T-helper 22 cell (primary cell): ENCODE measurements around the gene PPP1R12B.
"Not testable (repeated sequence)": the region's sequence is repeated elsewhere in the genome, so short reads cannot be mapped to it uniquely, and the experiment has no call there.

Experiments used
- DNase-seq: peaks from one replicate; pipeline ENCODE4 v3.0.0-alpha.2; 2020; ENCODE audit warnings: low read depth

PPP1R12B gene

DNA sequence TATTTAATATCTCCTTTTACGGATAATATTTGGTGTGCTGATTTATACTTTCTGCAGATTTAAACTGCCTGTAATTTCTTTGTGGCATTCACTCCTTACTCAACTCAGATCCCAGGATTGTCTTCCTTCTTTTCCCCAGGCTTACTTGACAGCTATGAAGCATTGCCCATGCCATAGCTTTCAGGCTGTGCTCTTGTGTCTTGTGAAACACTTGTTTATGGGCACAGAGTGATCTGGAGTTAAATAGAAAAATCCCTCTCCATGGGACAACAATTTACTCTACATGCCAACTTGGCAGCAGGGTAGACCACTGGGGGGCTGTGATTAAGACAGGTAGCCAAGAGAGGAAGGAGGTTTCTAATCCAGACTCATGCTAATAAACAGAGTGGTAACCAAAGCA, 57.4 kb downstream of the PPP1R12B start:
- DNase-seq = no peak

DNA sequence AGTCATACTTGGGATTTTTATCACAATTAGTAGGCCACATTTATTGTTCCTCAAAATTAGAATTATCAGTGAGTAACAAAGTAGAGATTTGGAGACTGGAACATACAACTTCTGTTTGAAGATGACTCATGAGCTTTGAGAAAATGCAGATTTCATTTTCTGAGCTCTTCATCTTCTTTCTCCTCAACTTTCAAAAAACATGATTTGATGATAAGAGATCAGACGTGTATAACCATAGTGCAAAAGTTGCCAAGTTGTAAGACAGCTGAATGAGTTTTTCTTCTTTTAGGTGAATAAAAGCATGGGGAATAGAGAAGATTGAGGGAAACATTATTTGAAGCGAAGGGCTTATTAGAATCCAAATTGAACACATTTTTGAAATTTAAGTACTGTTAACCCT, 58.4 kb downstream of the PPP1R12B start:
- not testable (repeated sequence) for DNase-seq

DNA sequence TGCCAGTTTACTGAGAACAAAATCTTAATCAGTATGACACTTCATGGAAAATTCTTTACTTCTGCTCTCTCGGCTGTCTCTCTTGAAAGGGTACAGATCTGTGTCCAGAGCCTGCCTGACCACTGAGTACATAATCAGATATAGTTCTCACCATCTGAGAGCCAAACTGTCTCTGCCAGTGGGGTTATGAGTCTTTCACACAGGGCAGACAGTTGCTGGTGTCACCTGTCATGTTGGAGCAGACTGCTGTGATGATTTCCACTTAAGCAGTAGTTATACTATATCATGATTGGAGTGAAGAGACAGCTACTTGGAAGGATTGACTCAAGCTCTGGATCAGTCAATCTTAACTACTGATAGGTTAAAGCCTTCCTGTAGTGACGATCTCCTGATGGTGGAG, 58.9 kb downstream of the PPP1R12B start:
- DNase-seq = not testable (repeated sequence)

DNA sequence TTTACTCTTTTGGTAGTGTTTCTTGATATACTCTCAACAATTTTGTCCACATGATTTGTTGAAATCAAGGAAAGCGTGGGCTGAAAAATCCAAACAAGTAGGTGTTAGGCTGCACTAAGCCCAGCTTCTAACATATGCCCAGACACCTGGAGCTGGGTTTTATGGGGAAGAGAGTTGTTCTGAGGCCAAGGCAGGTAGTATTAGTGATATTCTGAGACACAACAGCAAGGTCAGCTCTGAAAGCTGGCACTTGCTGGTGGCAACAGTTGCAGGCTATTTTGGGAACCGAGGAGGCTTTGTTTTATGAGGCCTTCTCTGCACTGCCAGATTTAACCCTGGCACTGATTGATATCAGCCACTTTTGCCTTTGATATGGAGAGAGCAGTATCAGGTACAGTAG, 61.8 kb downstream of the PPP1R12B start:
- DNase-seq = not testable (repeated sequence)

DNA sequence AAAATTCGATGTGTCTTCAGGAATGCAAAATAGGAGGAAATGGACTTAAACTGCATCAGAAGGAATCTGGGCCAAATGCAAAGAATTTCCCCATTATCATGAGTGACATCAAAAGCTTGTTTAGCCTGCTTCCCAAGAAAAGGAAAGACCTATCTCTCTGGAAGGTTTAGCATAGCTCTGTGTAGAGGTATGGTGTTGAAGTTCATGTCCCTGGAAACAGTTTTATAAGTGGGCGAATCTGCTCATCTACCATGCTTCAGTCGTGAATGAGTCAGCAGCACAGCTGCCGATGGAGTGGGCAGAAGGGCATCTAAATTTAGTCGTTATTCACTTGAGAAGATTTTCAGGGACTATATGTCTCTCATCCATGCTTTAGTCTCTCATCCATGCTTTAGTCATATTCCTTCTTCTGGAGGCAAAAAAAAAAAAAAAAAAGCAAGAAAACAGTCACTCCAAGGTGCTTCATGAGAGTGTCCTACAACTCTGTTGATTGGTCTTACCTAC, 62.4 kb downstream of the PPP1R12B start:
- DNase-seq = not testable (repeated sequence)

DNA sequence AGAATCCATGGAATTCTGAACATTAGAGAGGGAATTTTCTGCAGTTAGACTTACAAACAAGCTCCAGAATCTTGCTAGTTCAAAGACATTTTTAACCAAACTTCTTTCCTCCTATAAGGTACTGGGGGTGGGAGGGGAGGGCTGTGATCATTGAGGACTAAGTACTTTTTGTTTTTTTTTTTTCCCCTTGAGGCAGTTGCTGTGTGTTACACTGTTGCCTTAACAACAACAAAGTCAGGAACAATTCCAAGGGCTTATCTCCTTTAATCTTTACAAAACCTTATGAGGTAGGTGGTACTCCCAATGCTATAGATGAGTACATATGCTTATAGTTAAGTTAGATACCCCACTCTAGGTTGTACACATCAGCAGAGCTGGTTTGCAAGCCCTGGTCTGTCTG, 62.9 kb downstream of the PPP1R12B start:
- DNase-seq = no peak

DNA sequence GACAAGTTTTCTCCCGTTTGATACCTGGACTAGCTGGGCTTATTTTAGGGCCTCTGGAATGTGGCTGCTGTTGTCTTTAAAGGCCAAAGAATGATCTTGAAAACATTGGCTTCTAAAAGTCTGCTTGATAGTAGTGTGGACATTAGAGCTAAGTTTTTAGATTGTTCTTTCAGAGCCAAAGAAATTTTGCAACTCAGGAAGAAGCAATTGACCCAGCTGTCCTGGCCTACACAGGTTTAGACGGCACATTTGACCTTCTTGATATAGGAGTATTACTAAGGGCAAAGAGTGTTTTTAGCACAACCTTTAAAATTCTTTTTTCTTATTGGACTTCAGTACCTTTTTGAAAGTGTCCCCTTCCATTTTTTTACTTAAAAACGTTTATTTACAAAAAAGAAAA, 63.9 kb downstream of the PPP1R12B start:
- not testable (repeated sequence) for DNase-seq

DNA sequence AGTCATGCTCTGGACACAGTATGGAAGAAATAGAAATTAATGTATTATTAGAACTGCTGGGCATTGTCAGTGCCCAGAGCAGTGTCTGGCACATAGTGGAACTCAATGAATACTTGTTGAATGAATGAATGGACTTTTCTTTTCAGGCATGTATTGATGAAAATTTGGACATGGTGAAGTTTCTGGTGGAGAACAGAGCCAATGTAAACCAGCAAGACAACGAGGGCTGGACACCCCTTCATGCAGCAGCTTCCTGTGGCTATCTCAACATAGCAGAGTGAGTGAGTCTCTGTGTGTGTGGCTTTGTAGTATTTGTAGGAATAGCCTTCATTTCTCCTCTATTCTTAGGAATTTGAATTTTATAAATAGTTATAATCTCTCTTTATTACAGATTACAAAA, 68.1 kb downstream of the PPP1R12B start:
- no peak for DNase-seq

DNA sequence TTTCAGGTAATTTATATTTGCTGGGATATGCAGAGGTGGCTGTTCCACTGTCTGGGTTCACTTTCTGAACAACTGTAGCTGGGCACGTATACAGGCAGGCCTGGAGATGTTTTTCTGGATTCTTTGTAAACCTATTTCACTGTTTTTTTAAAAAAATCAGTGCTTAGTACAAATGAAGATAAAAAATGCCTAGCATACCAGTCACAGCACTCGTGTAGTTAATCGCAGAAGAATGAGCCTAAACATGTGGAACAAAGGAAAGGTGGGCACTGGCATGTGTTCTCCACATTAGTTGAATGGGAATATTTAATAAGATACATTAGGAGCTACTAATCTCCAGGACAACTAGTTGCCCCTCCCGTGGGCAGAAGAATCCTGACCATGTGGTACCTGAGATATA, 68.6 kb downstream of the PPP1R12B start:
- DNase-seq = not testable (repeated sequence)

DNA sequence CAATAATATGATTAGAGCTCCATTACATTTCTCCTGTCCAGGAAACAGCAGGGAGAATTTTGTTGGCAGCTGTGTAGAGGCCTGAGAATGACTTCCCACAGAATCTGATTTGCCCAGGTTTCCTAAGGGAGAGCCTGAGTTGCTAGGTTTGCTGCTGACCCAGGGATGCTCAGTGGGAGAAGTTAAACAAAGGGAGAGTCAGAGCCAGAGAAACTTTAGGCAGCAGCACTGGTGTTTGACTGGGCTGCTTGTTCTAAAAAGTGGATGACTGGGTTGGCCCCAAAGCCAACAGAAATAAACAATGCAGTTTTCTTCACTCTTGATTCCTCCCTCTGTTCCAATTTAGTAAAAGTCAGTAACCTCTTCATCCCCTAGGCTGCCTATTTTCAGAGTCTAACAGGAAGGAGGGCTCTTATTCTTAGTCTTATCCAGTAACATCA, 69.3 kb downstream of the PPP1R12B start:
- not testable (repeated sequence) for DNase-seq

DNA sequence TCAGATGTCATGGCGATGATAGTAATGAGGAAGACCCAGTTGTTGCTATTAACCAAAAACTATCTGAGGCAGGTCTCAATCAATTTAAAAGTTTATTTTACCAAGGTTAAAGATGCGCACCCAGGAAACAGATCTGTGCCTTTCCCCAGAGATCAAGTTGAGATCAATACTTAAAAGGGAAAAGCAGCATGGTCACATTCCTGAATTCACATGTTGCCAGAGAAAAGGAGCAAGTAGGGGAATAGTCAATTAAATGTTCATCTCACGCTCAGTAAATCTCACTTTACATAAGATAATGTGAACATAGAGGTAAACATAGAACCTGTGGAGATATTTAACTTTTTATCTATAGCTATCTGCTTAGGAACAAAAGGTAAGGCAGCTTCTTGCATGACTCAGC, 71.2 kb downstream of the PPP1R12B start:
- DNase-seq = not testable (repeated sequence)

DNA sequence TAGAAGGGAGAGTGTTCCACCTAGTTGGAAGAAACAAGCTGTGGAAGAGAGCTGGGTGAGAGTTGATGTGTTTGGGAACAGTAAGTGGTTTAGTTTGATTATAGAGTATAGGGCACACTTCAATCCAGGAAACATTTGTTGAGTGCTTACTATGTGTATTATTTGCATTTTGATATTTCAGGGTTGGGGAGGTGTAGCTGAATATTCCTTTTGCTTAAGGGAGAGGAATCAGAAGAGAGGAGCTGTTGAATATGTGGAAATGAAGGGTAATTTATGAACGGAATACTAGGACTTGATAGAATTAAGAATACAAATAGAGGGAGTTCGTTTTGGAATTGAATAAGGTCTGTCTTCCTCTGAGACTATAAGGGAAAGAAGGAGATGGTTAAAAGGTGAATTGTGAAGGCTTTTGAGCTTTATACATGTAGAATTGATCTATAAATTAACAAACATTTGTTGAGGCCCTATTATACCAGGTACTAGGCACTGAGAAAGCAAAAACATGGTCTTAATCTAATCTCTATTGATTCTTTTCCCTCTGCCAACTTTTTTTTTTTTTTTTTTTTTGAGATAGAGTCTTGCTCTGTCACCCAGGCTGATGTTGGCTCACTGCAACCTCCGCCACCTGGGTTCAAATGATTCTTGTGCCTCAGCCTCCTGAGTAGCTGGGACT, 72.1 kb downstream of the PPP1R12B start:
- DNase-seq = not testable (repeated sequence)

DNA sequence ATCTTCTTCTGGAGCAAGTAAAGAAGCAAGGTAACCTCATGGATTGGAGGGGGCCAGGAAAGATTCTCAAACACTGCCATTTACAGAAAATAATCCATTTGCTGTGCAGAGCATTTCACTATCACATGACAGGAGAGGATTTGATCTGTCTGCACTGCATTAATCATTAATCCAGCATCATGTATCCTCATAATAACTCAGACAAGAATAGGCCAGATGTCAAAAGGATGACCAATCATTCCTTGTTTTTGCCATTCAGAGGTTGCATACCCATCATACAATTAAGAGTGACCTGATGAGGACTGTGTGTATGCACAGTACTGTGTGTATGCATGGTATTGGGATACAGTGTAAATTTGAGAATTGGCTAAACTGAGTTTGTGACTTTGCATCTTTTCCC, 74.2 kb downstream of the PPP1R12B start:
- not testable (repeated sequence) for DNase-seq

DNA sequence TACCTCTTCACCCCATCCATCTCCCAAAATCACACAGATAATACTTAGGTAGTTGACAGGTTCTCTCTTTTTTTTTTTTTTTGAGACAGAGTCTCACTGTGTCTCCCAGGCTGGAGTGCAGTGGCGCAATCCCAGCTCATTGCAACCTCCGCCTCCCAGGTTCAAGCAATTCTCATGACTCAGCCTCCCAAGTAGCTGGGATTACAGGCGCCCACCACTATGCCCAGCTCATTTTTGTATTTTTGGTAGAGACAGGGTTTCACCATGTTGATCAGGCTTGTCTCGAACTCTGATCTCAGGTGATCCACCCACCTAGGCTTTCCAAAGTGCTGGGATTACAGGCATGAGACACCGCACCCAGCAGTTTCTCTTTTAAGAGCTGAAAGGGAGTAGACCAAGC, 75.8 kb downstream of the PPP1R12B start:
- DNase-seq = not testable (repeated sequence)

DNA sequence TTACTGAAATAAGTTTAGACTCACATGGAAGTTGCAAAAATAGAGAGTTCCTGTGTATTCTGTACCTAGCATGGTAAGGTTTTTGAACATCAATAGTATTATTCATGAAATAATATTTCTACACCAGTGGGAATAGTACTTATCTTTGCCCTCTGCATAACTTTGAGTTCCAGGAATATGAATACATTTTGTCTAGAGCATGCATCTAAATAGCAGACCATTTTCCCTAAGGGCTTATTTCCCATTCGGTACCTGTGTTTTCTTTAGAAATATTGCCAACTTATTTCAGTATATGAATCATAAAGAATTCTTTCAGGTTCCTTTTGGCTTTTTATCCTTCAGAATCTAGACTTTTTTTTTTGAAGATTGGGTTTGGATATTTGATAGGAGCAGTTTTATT, 81.6 kb downstream of the PPP1R12B start:
- not testable (repeated sequence) for DNase-seq

DNA sequence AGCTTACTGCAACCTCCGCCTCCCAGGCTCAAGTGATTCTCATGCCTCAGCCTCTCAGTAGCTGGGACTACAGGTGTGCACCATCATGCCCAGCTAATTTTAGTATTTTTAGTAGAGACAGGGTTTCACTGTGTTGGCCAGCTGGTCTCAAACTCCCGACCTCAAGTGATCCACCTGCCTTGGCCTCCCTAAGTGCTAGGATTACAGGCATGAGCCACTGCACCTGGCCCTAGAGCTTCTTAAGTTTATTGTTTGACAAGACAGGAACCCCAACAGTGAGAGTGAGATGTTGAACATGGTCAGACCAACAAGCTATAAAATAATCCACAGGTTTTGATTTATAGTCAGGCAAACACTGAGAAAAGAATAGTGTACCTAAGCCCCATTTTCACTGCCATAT, 83.8 kb downstream of the PPP1R12B start:
- DNase-seq = not testable (repeated sequence)

DNA sequence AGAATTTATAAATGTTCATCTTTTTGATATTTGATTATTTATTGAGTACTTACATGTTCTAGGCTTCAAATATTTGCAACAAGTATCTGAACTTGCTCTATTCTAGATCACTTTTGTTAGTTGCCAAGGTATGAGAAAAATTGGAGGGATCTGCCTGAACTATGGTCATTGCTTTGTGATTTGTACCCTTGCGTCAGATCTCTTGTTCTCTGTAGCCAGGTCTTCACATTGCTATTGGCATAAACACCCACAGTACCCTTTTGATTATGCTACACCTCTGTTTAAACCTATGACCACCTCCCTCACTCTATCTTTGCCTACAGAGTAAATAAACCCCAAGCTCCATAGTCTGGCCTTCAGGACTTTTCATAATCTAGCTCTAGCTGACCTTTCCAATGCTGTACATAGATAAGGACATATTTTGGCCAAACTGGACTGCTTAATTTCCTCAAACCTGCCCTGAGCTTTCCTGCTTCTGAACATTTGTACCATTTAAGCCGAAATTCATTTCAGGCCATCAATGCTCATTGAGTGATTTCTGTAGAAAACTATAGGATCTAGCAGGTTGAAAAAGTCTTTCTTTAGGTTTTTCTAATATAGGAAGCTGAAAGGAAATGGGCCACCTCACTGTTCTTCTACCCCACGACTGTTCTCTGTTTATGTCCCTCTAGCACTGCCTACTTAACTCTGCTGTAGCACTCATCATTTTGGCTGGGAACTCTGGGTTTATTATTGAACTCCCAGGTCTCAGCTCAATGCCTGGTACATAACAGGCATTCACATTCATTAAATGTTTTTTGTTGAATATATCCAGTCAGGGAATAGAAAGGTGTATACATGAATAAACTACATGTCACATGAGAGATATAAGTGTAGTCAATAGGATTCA, 84.9 kb downstream of the PPP1R12B start:
- no peak for DNase-seq

DNA sequence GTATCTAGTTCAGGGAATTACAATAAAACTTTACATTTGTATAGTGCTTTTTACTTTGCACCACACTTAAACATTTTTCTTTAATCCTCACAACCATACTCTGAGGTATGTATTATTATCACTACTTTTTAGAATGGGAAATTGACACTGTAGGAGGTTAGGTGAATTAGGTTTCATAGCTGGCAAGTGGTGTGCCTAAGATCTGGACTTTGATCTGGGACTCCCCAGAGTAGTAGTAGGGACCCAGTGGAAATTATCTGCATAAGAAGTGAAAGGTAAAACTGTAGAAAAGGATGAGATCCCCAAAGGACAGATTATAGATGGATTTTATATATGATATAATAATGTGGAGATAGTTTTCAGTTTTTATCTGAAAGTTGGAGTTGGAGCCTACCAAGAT, 85.6 kb downstream of the PPP1R12B start:
- no peak for DNase-seq

DNA sequence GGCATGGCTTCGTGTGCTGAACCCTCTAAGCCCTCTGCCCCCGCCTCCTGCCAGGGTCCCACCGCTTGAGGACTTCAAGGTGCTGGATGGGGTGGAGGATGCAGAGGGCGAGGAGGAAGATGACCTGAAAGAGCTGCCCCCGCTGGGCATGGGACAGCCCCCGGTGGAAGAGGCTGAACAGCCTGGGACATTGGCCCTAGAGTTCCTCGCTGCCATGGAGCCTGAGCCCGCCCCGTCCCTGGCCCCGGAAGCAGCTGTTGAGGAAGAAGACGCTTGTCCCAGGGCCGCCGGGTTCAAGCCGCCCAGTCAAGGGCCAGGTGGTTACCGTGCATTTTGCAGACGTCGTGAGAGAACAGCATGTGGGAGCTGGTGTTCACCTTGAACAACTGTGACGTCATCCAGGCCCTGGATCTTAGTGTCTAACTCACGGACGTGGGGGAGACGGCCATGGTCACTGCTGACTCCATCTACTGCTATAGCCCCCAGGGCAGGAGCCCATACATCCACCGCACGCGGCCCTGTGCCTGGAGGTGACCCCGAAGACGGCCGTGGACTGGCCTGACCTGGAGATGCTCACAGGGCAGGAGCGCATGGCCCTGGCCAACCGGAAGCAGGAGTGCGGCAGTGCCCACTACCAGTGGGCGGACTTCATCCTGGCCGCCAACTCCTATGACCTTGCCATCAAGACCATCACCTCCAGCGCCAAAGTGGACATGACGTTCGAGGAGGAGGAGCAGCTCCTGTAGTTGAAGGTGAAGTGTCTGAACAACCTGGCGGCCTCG, 90.1 kb downstream of the PPP1R12B start:
- no peak for DNase-seq

DNA sequence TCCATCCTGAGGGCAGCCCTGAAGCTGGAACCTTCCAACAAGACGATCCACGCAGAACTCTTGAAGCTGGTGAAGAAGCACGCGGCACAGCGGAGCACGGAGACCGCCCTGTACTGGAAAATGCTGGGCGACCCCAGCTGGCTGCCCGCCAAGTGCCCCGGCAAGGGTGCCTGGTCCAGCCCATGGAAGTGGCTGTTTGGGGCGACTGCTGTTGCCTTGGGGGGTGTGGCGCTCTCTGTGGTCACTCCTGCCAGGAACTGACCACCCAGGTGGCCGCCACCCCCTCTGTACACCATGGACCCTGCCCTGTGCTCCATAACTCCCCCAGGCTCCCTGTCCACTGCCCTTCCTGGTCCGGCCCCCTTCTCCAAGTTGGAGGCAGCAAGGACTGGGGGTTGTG, 90.8 kb downstream of the PPP1R12B start:
- no peak for DNase-seq

DNA sequence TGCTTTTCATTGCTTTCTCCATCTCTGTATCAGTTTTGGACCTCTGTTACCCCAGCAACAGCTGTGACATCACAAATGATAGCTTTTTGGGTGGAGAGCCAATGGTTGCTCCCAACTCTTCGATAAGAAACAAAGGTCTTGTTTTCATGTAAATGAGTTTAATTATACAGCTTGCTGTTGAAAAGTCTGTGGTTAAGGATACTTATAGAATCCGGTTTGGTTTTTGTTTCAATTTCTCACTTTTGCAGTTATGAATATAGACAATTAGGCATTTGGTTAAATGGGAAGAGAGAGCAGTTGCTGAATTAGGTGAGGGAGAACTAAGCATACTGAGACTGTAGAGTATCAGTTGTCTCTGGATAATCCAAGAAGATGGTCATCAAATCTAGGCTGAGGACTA, 99.6 kb downstream of the PPP1R12B start:
- not testable (repeated sequence) for DNase-seq

DNA sequence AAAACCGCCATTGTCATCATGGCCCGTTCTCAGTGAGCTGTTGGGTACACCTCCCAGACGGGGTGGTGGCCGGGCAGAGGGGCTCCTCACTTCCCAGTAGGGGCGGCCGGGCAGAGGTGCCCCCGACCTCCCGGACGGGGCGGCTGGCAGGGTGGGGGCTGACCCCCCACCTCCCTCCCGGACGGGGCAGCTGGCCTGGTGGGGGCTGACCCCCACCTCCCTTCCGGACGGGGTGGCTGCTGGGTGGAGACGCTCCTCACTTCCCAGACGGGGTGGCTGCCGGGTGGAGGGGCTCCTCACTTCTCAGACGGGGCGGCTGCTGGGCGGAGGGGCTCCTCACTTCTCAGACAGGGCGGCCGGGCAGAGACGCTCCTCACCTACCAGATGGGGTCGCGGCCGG, 103.1 kb downstream of the PPP1R12B start:
- DNase-seq = not testable (repeated sequence)
